GM12872 (cell line): ENCODE data around the gene TIMMDC1.

Experiments
- TF ChIP-seq, protein P1 (sequence below): IDR thresholded peaks from 3 replicates; pipeline ENCODE4 v1.5.1; 2011; ENCODE audit warnings: low read depth, mild to moderate bottlenecking, low read length, moderate library complexity; ENCODE audit not compliant: insufficient read depth

TIMMDC1 gene

DNA sequence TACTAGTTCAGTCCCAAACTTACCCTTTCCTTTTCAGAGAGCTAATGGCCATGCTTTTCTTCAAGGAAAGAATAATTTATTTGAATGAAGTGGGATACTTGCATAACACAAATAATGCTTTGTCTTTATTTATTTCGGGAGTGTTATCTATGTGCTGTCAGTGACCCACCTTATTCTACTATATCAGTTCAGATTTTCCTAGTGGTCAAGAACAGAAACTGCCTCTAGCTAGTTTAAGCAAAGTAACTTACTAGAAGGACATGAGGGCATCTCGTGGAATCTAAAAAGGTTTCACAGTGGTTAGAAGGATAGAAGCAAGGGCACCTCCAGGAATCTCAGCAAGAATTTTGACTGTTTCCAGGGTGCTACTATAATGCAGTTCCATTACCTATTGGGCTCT, 3.8 kb upstream of the TIMMDC1 start:
- TF ChIP-seq, protein P1, sequence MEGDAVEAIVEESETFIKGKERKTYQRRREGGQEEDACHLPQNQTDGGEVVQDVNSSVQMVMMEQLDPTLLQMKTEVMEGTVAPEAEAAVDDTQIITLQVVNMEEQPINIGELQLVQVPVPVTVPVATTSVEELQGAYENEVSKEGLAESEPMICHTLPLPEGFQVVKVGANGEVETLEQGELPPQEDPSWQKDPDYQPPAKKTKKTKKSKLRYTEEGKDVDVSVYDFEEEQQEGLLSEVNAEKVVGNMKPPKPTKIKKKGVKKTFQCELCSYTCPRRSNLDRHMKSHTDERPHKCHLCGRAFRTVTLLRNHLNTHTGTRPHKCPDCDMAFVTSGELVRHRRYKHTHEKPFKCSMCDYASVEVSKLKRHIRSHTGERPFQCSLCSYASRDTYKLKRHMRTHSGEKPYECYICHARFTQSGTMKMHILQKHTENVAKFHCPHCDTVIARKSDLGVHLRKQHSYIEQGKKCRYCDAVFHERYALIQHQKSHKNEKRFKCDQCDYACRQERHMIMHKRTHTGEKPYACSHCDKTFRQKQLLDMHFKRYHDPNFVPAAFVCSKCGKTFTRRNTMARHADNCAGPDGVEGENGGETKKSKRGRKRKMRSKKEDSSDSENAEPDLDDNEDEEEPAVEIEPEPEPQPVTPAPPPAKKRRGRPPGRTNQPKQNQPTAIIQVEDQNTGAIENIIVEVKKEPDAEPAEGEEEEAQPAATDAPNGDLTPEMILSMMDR, result peak; percentile 28; the same call in 1 of the 3 replicates

DNA sequence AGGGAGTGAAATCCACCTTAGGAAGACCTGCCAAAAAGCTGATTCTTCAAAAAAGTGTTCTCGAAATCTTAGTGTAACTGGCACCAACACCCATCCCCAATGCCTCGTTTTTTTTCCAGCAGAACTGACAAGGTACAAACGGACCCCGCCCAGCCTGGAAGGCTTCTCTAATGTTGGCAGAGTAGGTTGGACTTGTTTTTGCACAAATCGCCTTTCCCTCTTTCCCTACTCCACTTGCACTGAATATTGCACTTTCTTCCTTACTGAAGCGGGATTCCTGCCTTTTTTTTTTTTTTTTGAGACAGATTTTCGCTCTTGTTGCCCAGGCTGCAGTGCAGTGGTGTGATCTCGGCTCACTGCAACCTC, 544 bp upstream of the TIMMDC1 start:
- TF ChIP-seq, protein P1, result no peak

DNA sequence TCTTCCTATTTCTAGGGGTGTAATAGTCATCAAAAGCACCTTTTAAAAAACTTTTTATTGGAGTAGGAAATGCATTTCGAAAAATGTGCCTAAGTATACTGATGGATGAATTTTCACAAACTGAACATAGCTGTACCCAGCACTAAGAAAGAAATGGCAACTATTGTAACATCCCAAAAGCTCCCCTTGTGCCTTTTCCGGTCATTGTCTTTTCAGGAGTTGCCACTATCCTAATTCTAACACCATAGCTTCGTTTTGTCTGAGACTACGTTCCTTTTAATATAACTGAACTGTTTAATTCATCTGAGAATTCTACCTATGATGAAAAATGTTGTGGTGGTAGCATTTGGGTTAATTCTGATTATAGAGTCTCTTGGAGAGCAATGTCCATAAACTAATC, 1.9 kb downstream of the TIMMDC1 start:
- TF ChIP-seq, protein P1, result no peak

DNA sequence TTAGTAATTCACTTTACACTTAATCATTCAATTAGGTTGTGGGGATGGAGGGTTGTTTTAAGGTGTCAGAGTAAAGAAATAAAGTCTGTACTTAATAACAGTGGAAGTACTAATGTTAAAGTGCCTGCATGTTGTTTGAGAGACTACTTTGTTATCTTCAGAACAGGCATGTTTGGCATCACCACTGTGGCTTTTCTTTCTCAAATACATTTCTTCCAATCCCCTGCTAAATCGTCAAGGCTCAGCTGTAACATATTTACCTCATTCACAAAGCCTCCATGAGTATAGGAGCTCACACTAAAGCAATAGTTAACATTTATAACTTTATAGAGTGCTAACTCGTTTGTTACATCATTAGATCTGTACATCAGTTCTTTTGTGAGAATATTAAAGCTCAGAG, 2.6 kb downstream of the TIMMDC1 start:
- TF ChIP-seq, protein P1, result no peak

DNA sequence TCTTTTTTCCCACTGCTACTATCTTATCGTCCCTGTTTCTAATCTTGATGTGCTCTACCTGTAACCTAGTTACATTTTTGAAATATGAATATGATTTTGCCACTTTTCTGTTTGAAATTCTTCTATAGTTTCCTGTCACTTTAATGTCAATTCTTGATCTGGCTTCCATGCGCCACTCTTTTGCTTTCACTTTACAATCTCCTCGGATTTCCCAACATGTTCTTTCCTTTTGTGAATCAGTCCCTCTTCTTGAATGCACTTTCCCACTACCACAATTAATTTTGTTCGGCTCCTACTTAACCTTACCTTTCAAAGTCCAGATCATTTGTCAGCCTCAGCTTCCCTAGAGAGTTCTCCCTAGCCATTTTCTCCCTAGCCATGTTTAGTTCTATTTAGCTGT, 8.3 kb downstream of the TIMMDC1 start:
- TF ChIP-seq, protein P1, result no peak

DNA sequence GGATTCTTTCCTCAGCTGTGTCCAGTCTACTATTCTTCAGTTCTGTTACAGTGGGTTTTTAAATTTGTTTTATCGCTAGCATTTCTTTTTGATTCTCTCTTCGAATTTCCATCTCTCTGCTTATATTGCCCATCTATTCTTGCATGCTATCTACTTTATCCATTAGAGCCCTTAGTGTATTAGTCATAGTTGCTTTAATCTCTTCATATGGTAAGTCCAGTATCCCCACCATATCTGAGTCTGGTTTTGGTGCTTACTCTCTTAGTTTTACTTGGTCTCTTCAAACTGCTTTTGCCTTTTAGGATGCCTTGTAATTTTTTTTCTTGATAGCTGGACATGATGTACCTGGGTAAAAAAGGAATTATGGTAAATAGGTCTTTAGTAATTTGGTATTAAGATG, 9.1 kb downstream of the TIMMDC1 start:
- TF ChIP-seq, protein P1, result no peak

DNA sequence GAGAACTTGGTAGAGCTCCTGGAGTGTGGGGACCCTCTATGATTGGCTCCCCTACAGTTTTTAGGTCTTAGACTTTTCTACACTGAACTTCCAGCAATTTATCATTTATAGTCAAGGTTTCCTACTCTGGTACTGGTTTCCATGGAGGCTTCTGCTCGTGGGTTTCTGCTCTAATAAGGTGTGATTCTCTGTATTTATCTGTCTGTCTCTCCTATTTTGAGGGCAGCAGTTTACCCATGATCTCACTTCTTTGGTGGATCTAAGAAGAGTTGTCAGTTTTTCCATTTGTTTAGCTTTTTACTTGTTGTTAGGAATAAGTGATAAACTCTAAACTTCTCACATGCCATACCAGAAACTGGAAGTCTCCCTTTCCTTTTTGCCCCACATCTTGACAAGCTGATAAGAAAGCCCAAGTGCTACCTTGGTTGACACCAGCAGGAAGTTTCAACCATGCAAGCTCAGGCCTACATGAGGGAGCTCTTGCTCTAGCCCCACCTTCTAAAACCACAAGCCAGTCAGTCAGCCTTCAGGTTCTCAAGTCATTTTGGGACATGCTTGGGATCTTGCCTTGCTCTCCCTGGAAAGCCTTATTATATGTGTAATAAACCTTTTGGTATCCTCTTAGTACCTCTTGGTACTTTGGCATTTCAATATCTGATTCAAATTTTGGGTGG, 10.0 kb downstream of the TIMMDC1 start:
- TF ChIP-seq, protein P1, result no peak

DNA sequence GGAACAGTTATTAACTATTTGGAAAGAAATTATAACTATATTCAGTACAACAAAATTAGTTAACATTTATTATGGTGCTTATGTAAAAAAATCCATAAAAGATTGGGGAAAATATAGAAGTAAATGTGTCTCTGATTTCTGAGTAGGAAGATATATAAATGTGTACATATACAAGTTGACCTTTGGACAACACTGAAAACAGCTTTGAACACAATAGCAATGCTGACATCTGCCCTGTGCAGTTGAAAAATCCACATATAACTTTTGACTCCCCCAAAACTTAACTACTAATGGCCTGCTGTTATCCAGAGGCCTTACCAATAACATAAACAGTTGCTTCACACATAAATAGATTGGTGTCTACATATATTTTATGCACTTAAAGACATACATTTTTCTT, 12.3 kb downstream of the TIMMDC1 start:
- TF ChIP-seq, protein P1, result no peak
